HG03342 (cell line): ENCODE data around the gene EPSTI1.

ENCODE experiments used
- ATAC-seq: cut with Tn5 transposase; IDR thresholded peaks from one replicate; pipeline ENCODE4 v1.9.1; 2021; ENCODE audit warnings: mild to moderate bottlenecking, moderate library complexity; ENCODE audit not compliant: unreplicated experiment

Gene EPSTI1

DNA sequence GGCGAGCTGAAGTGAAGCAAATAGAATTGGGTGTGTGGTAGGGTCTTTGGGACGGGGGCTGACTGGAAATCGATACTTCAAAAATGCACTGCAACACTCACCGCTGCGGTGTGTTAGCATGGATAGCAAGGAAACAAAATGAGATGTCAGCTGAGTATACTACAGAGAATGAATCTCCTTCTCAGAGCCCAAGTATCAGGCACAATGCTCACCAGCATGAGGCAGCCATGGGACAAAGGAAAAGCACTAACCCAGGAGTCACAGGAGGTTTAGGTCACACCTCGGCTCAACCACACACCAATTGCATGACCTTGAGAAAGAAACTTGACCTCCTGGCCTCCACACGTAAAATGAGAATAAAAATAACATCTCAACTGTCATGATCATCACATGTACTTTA is 136.6 kb downstream of the EPSTI1 start:
- no peak for ATAC-seq

DNA sequence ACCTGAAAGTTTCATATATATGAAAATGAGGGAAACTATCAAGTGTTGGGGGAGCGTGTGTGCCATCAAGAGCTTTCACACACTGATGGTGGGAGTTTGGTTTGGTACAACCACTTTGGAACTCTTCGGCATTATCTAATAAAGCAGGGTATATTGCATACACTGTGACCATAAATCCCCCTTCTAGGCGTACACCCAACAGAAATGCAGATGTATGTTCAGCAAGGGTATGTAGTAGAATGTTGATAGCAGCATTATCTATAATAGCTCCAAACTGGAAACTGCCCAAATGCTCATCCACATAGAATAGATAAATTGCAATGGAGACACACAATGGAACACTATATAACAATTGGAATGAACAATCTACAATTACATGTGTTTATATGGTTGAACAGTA is 139.9 kb downstream of the EPSTI1 start:
- ATAC-seq: no peak

DNA sequence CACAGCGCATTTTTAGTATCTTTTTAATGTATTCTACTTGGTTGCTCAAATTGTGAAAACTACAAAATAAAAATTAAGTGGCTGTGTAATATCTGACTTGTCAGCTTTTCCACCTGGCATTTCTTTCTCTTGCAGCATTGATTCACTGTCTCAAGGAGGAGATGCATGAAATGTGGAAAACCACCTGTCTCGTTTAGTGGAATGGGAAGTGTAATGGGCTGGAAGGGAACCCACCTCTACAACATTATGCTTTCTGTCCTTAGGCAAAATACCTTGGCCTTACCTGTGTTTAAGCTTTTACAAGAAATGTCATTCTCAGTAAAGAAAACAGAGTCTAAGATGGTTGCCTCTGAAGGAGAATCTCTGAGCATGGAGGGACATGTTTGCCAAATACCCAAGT is 142.8 kb downstream of the EPSTI1 start:
- ATAC-seq: no peak

DNA sequence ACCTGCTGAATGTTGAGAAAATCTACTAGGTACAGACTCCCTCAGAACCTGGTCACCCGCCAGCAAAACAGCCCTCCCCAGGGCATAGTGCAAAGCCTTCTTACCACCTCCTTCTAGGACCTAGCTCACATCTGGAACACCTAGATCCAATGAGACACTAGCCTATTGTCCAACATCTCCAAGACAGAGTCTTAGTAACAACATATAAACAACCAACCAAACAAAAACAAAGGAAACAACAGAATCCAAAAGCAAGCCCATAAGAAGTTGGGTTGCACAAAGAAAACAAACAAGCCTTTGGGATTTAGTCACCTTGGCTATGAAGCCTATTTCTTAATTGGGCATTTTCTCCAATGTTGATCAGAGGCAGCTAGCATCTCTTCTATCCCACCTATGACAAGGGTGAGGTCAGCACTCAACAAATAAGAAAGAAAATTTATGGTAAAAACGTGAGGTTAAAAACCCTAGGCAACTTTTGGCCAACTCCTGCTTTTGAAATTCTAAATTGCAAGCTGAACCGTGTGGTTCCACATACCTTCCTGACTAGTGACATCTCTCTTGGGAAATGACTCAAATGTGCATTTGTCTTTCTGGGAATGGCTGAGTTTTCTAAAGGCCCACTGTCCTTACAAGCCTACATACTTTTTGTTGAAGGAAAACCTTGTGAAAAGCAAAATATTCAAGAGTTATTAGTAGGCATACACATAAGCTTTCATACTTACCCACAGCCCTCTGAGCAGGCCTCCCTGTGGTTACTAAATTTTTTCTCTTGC is 144.0 kb downstream of the EPSTI1 start:
- no peak for ATAC-seq

DNA sequence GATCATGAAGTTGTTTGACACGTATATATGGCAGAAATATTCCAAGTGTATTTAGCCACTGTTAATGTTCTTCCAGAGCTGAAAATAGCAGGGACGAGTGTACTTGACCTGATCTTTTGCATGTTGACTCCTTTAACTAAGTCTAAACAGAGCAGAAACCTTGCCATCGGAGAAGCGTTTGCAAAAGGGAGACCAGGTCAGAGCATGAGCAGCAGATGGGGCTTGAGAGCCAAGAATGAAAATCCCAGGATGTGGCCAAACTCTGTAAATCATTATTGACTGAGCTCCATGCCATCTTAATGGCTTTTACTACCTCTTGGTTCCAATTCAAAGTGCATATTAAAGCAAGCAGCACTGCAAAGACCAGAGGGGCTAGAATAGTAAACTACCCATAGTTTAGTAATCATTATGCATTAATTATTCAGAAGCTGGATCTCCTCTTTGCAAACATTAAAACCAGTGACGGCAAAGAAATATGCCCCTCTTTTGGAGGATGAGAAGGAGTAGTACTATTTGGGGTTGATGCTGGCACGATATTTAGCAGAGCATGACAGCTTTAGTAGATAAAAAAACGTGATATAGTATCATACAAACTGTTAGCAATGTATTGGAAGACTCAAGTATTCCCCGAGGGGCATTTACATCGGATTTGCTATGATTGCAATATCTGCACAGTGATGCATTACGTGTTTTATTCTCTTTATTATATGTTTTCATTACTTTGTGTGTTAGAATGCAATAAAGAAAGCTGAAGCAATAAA is 154.9 kb downstream of the EPSTI1 start:
- ATAC-seq: no peak
